GM18909 (cell line): ENCODE measurements around the gene ANXA7.
"Not testable (repeated sequence)": the region's sequence is repeated elsewhere in the genome, so short reads cannot be mapped to it uniquely, and the experiment has no call there.

Experiments
- ATAC-seq: cut with Tn5 transposase; IDR thresholded peaks from one replicate; pipeline ENCODE4 v1.9.1; 2021; ENCODE audit warnings: mild to moderate bottlenecking; ENCODE audit not compliant: unreplicated experiment, poor library complexity

The ANXA7 gene

GRCh38 chr10:73408978-73409521, 4.8 kb downstream of the ANXA7 start:
- ATAC-seq, result no peak

GRCh38 chr10:73408061-73408460, 5.8 kb downstream of the ANXA7 start:
- ATAC-seq, result no peak

- ATAC-seq, result no peak
Measured at GRCh38 chr10:73407495-73407894, 6.4 kb downstream of the ANXA7 start.

DNA sequence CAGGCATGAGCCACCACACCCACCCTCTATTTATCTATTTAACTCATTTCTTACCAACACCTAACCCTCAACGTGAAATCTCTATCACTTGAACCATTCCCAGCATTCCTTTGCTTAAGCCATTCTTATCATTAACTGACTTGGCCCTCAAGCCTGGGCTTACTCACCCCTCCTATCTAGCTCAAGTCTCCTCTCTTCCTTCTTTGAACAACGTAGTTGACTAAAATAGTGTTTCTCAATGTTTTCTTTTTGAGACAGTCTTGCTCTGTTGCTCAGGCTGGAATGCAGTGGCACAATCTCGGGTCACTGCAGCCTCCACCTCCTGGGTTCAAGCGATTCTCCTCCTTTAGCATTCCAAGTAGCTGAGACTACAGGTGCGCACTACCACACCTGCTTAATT, 7.0 kb downstream of the ANXA7 start:
- ATAC-seq, result no peak

DNA sequence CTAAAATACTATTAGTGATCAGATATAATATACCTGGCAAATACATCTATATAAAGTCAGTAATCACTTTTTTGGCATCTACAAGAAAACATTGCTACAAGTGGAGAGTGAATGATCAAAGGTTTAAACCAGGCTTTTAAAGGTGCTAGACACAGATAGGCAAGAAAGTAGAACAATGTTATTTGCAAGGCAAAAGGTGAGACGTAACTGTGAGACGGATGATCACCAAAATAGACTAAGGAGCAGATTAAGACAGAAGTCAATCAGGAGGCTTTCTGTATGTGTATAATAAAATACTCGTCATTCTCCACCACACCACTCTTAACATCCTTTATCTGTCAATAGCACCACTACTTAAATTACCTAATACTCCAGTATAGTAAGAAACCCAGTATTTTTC, 8.3 kb downstream of the ANXA7 start:
- ATAC-seq, result no peak

- ATAC-seq, result no peak
Measured at GRCh38 chr10:73404690-73405089, 9.2 kb downstream of the ANXA7 start.

DNA sequence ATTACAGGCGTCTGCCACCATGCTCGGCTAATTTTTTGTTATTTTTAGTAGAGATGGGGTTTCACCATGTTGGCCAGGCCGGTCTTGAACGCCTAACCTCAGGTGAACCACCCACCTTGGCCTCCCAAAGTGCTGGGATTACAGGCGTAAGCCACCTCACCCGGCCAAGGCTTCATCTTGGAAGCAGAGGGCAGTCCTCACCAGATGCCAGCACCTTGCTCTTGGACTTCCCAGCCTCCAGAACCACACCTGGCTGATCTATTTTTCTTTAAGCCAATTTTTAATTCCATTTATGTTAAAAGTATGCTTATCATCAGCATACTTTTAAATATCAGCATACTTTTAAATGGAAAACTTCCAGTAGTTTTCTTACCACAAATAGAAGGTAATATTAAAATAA, 12.2 kb downstream of the ANXA7 start:
- no peak for ATAC-seq

GRCh38 chr10:73399063-73399462, 14.8 kb downstream of the ANXA7 start:
- no peak for ATAC-seq

- ATAC-seq, result no peak
Measured at GRCh38 chr10:73398024-73398423, 15.8 kb downstream of the ANXA7 start.

GRCh38 chr10:73394325-73394724, 19.5 kb downstream of the ANXA7 start:
- not testable (repeated sequence) for ATAC-seq

GRCh38 chr10:73388228-73388627, 25.6 kb downstream of the ANXA7 start:
- ATAC-seq, result no peak

- ATAC-seq, result no peak
Measured at GRCh38 chr10:73386583-73386982, 27.3 kb downstream of the ANXA7 start.

GRCh38 chr10:73379064-73379748, 34.7 kb downstream of the ANXA7 start:
- ATAC-seq, result no peak

- no peak for ATAC-seq
Measured at GRCh38 chr10:73376679-73377078, 37.2 kb downstream of the ANXA7 start.

DNA sequence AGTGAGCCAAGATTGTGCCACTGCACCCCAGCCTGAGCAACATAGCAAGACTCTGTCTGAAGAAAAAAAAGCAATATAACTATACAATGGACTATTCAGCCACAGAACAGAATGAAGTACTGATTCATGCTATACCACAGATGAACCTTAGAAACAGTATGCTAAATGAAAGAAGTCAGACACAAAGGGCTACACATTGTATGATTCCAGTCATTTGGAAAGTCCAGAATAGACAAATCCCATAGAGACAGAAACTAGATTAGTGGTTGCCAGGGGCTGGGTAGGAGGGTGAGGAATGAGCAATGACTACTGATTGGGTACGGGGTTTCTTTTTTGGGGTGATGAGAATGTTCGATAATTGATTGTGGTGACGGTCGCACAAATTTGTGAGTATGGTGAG, 45.6 kb downstream of the ANXA7 start:
- no peak for ATAC-seq

GRCh38 chr10:73366381-73367298, 47.2 kb downstream of the ANXA7 start:
- no peak for ATAC-seq

- ATAC-seq, result no peak
Measured at GRCh38 chr10:73364964-73365363, 48.9 kb downstream of the ANXA7 start.

- no peak for ATAC-seq
Measured at GRCh38 chr10:73359492-73359891, 54.4 kb downstream of the ANXA7 start.

DNA sequence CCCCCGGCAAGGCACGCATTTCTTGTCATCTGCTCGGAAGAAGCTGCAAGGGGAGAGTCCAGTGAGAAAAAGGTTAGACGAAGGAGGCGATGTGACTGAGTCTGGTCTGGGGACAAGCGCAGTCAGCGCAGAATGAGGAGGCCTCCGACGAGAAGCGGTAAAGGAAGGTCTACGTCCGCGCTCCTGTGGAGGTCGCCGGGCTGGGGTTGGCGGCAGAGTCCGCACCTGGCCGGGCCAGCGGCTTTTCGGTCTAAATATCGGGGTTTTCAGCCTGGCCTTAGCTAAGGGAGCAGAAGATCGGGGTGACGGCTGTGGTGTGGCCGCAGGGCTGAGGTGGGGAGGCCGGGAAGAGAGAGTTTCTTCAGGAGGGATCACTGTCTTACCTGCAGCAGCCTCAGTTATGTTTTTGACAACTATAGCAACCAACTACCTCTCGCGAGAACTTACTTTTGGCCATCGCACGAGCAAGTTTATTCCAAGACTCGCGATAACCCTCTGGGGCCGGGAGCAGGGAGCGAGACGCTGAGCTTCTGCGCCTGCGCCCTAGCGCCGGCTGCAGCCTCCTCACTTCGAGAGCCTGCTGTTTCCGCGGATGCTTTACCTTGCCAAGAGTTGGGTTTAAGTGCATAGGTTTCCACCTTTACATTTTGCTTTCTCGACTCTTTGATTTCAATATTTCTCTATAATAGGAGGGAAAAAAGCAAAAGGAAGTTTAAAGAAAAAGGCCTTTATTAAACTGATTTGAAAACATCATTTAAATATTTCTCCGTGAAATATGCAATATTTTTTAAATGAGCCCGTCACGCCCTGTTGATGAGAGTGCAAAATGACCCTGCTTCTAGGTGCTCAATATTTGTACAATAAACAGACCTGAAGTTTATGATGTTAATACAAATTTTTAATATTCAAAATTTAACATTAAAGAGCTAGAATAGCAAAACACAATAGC, 55.3 kb downstream of the ANXA7 start, which contains the start of gene CFAP70:
Gene CFAP70 (minus strand): TSS at position 534 of the 949 bp plus-strand sequence. CDS start 4,068 bp downstream, outside the sequence.
- ATAC-seq, result peak; percentile 94

- no peak for ATAC-seq
Measured at GRCh38 chr10:73357821-73358220, 56.0 kb downstream of the ANXA7 start.
